Right ventricle myocardium inferior (tissue), 1 donor: Measurements from ENCODE around the gene NEK6. TPM values are rescaled to one million over a fixed set of nuclear protein-coding genes. Genes with fewer than 3 reads are reported as not detected.
"Not testable (repeated sequence)": the region's sequence is repeated elsewhere in the genome, so short reads cannot be mapped to it uniquely, and the experiment has no call there.

Source experiments
- ATAC-seq: fragments of 200-7000 bp; cut with Tn5 transposase; one replicate; pipeline ENCODE4 v1.9.1; 2020; ENCODE audit warnings: mild to moderate bottlenecking, moderate library complexity
- DNase-seq: peaks from one replicate; pipeline ENCODE4 v3.0.0; 2021; ENCODE audit errors: missing footprints
- intact Hi-C: fragments of 100-400 bp; cut with DNase I; formaldehyde crosslinking; loops from one replicate; pipeline ENCODE4 v1.11.0; 2022
- total RNA-seq: library from RNA; stranded (reverse); fragmentation: NEBNext Ultra II Directional; extraction: Animal tissue kit (Norgen Biotek cat#: 25700); gene quantifications from one replicate; pipeline ENCODE4 v1.2.1, GENCODE V29; 2021
- donor health status: DM: no; HTN: yes; CAD: no; lungs with severe emphysema.

Gene NEK6
- total RNA-seq, 1 donor from 2014 or later: 10.5 TPM

GRCh38 chr9:124222109-124222508, 35.6 kb upstream of the NEK6 start:
- intact Hi-C loops: loop anchor here (5.0 kb wide), 1 partner anchor 35 kb away; the partner anchor contains the start of gene NEK6
- DNase-seq: no peak
- no peak for ATAC-seq

GRCh38 chr9:124222918-124223720, 34.6 kb upstream of the NEK6 start:
- intact Hi-C loops: loop anchor here (5.0 kb wide), 1 partner anchor 34 kb away; the partner anchor contains the start of gene NEK6
- DNase-seq: peak; percentile 94
- ATAC-seq: peak; percentile 73

GRCh38 chr9:124225945-124226344, 31.8 kb upstream of the NEK6 start:
- ATAC-seq (no peak), DNase-seq (no peak)
- intact Hi-C loops: no loop called here

DNA sequence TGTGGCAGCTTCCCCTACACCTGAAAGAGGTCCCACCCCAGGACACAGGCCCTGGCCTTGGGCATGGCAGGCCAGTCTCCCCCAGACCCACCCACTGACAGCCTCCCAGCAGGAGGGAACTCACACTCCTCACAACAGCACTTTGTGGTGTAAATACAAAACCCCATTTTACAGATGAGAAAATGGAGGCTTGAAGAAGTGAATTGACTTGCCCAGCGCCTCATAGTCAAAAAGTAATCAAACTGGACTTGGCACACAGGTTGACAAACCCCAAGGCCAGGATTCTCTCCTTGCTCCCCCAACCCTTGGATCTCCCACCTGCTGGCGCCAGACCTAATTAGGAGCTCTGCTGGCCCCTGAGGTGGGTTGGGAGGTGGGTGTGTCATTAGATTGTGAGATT, 29.2 kb upstream of the NEK6 start:
- intact Hi-C loops: no loop called here
- ATAC-seq (no peak), DNase-seq (no peak)

- DNase-seq (no peak), ATAC-seq (no peak)
- intact Hi-C loops: no loop called here
Observed at GRCh38 chr9:124231095-124231737, 26.5 kb upstream of the NEK6 start.

- ATAC-seq: no peak
- no peak for DNase-seq
- intact Hi-C loops: no loop called here
Observed at GRCh38 chr9:124238546-124239140, 19.1 kb upstream of the NEK6 start.

DNA sequence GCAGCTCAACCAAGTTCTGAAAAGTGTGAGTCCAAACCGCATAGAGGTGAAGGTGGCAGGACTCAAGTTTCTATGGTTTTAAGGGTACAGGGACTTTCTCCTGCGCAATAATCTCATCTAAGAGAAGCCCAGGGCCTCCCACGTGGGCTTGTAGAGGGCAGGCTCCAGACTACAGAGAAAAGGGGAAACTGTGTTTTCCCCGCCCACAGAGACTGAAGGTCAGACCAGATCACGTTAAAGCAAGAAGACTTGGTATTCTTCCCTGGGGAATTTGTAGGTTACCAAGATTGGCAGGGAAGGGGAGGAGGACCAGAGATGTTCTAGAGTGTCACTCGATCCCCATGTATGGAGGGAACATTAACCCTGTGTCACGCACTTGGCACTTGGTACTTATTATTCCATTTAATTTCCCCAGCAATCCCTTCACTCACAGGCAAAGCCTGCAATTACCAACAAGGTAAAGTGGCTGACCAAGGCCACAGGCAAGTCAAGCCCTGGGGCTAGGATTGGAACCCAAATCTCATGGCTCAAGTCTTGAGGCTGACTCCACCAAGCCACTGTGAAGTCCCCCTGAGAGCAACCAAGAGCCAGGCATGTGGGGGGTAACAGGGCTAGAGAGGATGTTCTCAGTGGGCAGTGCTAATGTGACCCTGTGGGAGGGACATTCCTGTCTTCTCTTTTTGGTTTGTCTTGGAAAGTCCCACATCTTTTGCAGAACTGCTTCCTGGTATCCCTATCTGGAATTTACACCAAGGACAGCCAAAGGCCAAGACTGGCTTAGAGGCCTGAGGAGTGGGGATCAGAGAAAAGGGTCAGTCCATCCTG, 18.3 kb upstream of the NEK6 start:
- no peak for DNase-seq
- intact Hi-C loops: no loop called here
- ATAC-seq: peak; percentile 49

- ATAC-seq: peak; percentile 78
- intact Hi-C loops: no loop called here
- DNase-seq: no peak
Observed at GRCh38 chr9:124242331-124243194, 15.2 kb upstream of the NEK6 start.

DNA sequence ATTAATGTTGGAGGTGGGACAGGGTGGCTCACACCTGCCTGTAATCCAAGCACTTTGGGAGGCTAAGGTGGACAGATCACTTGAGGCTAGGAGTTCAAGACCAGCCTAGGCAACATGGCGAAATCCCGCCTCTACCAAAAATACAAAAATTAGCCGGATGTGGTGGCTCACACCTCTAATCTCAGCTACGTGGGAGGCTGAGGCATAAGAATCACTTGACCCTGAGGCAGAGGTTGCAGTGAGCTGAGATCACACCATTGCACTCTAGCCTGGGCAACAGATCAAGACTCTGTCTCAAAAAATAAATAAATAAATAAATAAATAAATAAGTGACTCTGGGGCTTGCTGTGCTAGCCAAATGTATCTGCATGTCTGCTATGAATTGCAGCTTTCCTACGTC, 10.4 kb upstream of the NEK6 start:
- intact Hi-C loops, ATAC-seq, DNase-seq: not testable (repeated sequence)

DNA sequence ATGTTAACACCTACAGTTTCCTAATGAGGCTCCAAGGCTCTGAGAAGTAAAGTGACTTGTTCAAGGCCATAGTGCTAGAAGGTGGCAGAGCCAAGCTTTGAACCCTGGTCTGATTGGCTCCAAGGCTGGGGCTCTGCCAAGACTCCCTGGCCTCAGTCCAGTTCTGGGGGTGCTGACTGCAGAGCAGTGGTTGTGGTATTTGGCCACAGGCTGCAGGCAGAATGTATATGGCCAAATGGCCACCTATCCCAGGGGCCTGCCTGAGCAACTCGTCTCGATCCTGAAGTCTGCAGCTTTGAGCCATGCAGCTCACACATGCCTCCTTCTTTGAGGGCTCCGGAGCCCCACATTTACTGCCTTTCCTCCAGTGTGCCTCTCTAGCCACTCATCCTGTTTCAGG, 9.7 kb upstream of the NEK6 start:
- no peak for DNase-seq
- no peak for ATAC-seq
- intact Hi-C loops: no loop called here

DNA sequence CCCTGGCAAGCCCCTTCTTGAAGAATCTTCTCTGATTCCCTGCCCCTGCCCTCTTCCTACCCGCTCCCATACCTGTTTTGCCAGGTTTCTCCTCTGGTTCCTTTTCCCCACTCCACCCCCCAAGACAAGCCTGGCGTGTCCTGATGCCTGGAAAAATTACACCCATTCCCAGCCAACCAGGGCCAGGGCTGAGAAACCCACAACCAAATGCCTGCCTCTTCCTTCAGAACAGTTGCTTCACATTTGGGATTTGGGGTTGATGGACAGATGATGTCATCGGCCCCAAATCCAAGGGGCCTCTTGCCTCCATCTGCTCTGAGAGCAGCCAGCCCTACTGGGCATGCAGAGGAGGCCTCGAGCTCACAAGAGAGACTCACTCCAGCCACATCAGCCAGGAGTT, 8.8 kb upstream of the NEK6 start:
- intact Hi-C loops: no loop called here
- no peak for ATAC-seq
- DNase-seq: no peak

DNA sequence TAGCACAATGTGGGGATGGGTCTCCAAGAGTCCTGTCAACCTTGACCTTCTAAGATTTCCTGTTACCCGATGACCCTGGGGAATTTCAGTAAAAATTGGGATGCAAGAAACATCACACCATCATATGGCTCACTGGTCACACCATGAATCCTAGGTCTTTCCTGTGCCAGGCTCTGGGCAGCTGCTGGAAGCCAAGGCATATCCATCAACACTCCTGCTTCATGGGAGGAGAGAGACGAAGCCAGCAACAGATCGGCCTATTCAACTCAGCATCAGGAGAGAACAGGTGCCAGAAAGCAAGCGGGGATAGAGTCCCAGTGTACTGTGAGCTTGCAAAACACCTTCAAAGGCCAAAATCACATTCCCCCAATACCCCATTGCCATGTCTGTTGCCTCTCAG, 6.5 kb upstream of the NEK6 start:
- no peak for DNase-seq
- intact Hi-C loops: loop anchor here (10.0 kb wide), 1 partner anchor 126 kb away; no protein-coding TSS in a partner anchor
- no peak for ATAC-seq

DNA sequence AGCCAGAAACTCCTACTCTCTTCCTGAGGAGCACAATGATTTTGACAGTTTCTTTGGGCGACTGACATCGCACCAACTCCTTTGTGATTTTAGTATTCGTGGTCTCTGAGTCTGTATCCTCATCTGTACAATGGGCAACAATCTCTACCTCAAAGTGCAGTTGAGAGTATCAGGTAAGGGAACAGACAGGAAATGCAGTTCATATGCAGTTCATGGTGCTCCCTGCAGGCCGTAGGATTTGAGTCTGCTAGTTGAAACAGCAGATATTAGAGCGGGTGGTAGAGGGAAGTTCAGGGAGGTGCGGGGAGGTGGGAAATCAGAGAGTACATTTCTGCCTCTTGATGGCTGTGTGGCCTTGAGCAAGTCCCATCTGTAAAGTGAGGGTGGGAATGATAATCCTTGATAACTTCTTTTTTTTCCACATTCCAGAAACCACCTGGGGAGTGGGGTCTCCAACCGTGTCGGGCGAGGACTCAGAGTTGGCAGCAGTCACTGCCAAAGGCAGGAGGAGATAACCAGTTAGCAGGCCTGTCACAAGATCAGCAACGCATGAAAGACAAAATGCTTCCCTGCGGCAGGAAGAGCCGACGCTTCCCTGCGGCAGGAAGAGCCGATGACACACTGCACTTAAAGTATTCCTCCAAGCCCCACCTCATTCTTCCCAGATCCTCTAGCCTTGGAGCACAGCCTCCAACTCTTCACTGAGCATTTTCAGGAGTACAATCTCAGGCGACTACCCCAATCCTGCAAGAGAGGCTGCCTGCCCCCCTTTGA, 6.0 kb upstream of the NEK6 start:
- ATAC-seq: peak; percentile 23
- intact Hi-C loops: loop anchor here (10.0 kb wide), 1 partner anchor 127 kb away; no protein-coding TSS in a partner anchor
- DNase-seq: no peak

- not testable (repeated sequence) for DNase-seq, ATAC-seq
- intact Hi-C loops: loop anchor here (10.0 kb wide), 1 partner anchor 128 kb away; no protein-coding TSS in a partner anchor
Observed at GRCh38 chr9:124252878-124253277, 4.9 kb upstream of the NEK6 start.

- intact Hi-C loops: loop anchor here (10.0 kb wide), 1 partner anchor 129 kb away; no protein-coding TSS in a partner anchor
- DNase-seq: no peak
- ATAC-seq: no peak
Observed at GRCh38 chr9:124254261-124254682, 3.5 kb upstream of the NEK6 start.

DNA sequence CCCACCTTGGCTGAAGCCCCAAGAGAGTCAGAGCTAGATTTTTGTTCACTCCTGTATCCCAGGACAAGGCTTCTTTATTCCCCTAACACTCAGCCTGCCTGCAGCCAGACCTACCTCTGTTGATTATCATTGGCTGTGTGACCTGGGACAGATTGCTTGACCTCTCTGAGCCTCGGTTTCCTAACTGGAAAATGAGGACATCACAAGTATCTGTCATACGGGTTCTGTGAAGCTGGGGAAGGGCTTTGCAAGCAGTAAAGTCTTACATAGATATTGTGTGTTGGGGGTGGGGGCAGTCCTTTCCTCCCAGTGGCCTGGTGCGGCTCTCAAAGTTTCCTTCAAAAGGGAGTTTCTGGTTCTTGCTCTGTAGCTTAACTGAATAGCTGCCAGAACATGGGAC, 2.5 kb upstream of the NEK6 start:
- no peak for ATAC-seq
- intact Hi-C loops: loop anchor here (5.0 to 10.0 kb wide), 4 partner anchors 33 to 130 kb away; no protein-coding TSS in a partner anchor
- DNase-seq: no peak

DNA sequence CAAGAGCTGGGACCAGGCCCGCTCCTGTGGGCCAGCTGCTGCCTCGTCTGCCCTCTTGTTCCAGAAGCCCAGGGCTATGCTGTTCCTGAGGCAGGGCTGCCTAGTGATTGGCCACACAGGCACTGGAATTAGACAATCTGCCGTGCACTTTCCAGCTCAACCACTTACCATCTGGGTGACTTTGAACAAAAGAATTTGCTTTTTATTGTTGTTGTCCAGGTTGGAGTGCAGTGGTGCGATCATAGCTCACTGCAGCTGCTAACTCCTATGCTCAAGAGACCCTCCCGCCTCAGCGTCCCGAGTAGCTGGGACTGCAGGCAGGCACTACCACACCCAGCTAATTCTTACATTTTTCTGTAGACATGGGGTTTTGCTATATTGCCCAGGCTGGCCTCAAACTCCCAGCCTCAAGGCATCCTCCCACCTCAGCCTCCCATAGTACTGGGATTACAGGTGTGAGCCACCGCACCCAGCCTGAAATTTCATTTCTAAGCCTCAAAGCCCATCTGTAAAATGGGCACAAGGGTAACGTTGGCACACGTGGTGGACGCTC, 1.2 kb upstream of the NEK6 start:
- ATAC-seq (no peak), DNase-seq (peak; percentile 45)
- intact Hi-C loops: loop anchor here (5.0 to 10.0 kb wide), 4 partner anchors 34 to 132 kb away; no protein-coding TSS in a partner anchor
